CD14-positive monocyte (primary cell): ENCODE data around the gene PPFIA4. TPM values are rescaled to one million over a fixed set of nuclear protein-coding genes. Genes with fewer than 3 reads are reported as not detected.

Source experiments
- DNase-seq, 3 donors: peaks; one replicate each; pipeline ENCODE4 v3.0.0-alpha.2; 2011 to 2022
- H2AFZ ChIP-seq: 2 replicates; pipeline ENCODE4 v1.6.0; 2012; ENCODE audit warnings: mild to moderate bottlenecking, low read depth, low read length, inconsistent platforms; ENCODE audit not compliant: insufficient read depth, poor library complexity, severe bottlenecking
- H3K27ac ChIP-seq, 2 donors: 1 replicate in 1 of 2; 2 replicates in 1 of 2; pipeline ENCODE4 v1.5.1; 2012 to 2013; ENCODE audit warnings: low read length in 2 of 2, control low read depth in 1 of 2, inconsistent platforms in 1 of 2, low read depth in 1 of 2, mild to moderate bottlenecking in 1 of 2
- H3K27me3 ChIP-seq, 2 donors: one replicate each; pipeline versions ENCODE4 v1.6.0 to v1.6.1; 2011 to 2013; ENCODE audit warnings: low read length in 2 of 2; ENCODE audit not compliant: control insufficient read depth in 2 of 2, insufficient read depth in 2 of 2
- H3K36me3 ChIP-seq, 2 donors: replicated peaks in 1 of 2; 1 replicate in 1 of 2; 2 replicates in 1 of 2; pipeline versions ENCODE4 v1.5.1 to v1.6.1; 2012 to 2013; ENCODE audit warnings: low read length in 2 of 2, control low read depth in 1 of 2, inconsistent platforms in 1 of 2, mild to moderate bottlenecking in 1 of 2; ENCODE audit not compliant: insufficient read depth in 2 of 2, control insufficient read depth in 1 of 2
- H3K4me1 ChIP-seq, 2 donors: 1 replicate in 1 of 2; 2 replicates in 1 of 2; pipeline versions ENCODE4 v1.5.1 to v1.6.1; 2012 to 2013; ENCODE audit warnings: low read length in 2 of 2, control low read depth in 1 of 2, inconsistent platforms in 1 of 2, mild to moderate bottlenecking in 1 of 2, moderate library complexity in 1 of 2; ENCODE audit not compliant: insufficient read depth in 2 of 2, control insufficient read depth in 1 of 2
- H3K4me2 ChIP-seq: replicated peaks from 2 replicates; pipeline ENCODE3; 2012; ENCODE audit warnings: low read length, moderate library complexity, mild to moderate bottlenecking; ENCODE audit not compliant: poor library complexity, severe bottlenecking; ENCODE audit errors: extremely low read depth
- H3K4me3 ChIP-seq, 3 experiments: fragments of 200-600 bp in 1 of 3; sonication (generic) in 1 of 3; replicated peaks in 1 of 3; 1 replicate in 2 of 3; 2 replicates in 1 of 3; pipeline ENCODE4 v1.5.1; 2011 to 2013; ENCODE audit warnings: low read length in 3 of 3, mild to moderate bottlenecking in 3 of 3, control low read depth in 2 of 3, low read depth in 2 of 3, inconsistent platforms in 1 of 3, moderate library complexity in 1 of 3
- H3K79me2 ChIP-seq: 2 replicates; pipeline ENCODE4 v1.6.0; 2012; ENCODE audit warnings: mild to moderate bottlenecking, control low read depth, inconsistent platforms, low read length, moderate library complexity; ENCODE audit not compliant: insufficient read depth
- H3K9ac ChIP-seq: 2 replicates; pipeline ENCODE4 v1.6.0; 2017; ENCODE audit warnings: low read length, mild to moderate bottlenecking; ENCODE audit not compliant: insufficient read depth, poor library complexity, severe bottlenecking
- H3K9me3 ChIP-seq, 2 donors: replicated peaks in 1 of 2; 1 replicate in 1 of 2; 2 replicates in 1 of 2; pipeline versions ENCODE4 v1.5.1 to v1.6.1; 2012 to 2013; ENCODE audit warnings: low read length in 2 of 2, control low read depth in 1 of 2; ENCODE audit not compliant: control insufficient read depth in 1 of 2, insufficient read depth in 1 of 2
- H4K20me1 ChIP-seq: 2 replicates; pipeline ENCODE4 v1.6.0; 2012; ENCODE audit warnings: mild to moderate bottlenecking, low read length, control low read depth, moderate library complexity; ENCODE audit not compliant: insufficient read depth
- H3K27ac Mint-ChIP-seq, 7 donors: one replicate each; pipeline ENCODE4 v1.8.0; 2020; ENCODE audit warnings: mild to moderate bottlenecking in 7 of 7, mixed read lengths in 7 of 7, moderate library complexity in 6 of 7, inconsistent platforms in 2 of 7
- H3K27me3 Mint-ChIP-seq, 3 donors: one replicate each; pipeline ENCODE4 v1.8.0; 2021 to 2022; ENCODE audit warnings: low read depth in 3 of 3, mild to moderate bottlenecking in 3 of 3, mixed read lengths in 3 of 3, moderate library complexity in 3 of 3, inconsistent platforms in 1 of 3
- H3K36me3 Mint-ChIP-seq, 2 donors: one replicate each; pipeline ENCODE4 v1.8.0; 2020; ENCODE audit warnings: mixed read lengths in 2 of 2, inconsistent platforms in 1 of 2, mild to moderate bottlenecking in 1 of 2
- H3K4me1 Mint-ChIP-seq: one replicate; pipeline ENCODE4 v1.8.0; 2020; ENCODE audit warnings: mild to moderate bottlenecking, mixed read lengths
- H3K4me3 Mint-ChIP-seq, 2 donors: one replicate each; pipeline ENCODE4 v1.8.0; 2020; ENCODE audit warnings: mild to moderate bottlenecking in 2 of 2, mixed read lengths in 2 of 2, moderate library complexity in 1 of 2
- H3K9me3 Mint-ChIP-seq, 7 donors: one replicate each; pipeline ENCODE4 v1.8.0; 2020 to 2022; ENCODE audit warnings: mixed read lengths in 7 of 7, mild to moderate bottlenecking in 6 of 7, moderate library complexity in 6 of 7, inconsistent platforms in 2 of 7
- CTCF ChIP-seq: fragments of 200-600 bp; IDR thresholded peaks from one replicate; pipeline ENCODE4 v1.8.0; 2022; ENCODE audit warnings: antibody characterized with exemption, mild to moderate bottlenecking
- WGBS: methylation state at CpG from one replicate; pipeline ENCODE4 v1.1.5; 2013; ENCODE audit warnings: missing lambda C conversion rate; ENCODE audit not compliant: insufficient coverage; 5-methylcytosine and 5-hydroxymethylcytosine counted together
- intact Hi-C, 2 donors: fragments of 100-400 bp; cut with micrococcal nuclease; formaldehyde crosslinking; loops; one replicate each; pipeline versions ENCODE4 v1.15.0 to v1.15.1; 2023
- polyA plus RNA-seq, 3 donors: library from polyadenylated mRNA; depleted of rRNA in 1 of 3; unstranded in 2 of 3; stranded (reverse) in 1 of 3; fragments of 300-500 nt in 2 of 3; fragments of >200 nt in 1 of 3; fragmentation: Illumina TruSeq in 2 of 3; gene quantifications; 1 replicate in 2 of 3; 2 replicates in 1 of 3; pipeline ENCODE4 v1.2.3, GENCODE V29; 2012 to 2021

PPFIA4 gene
- polyA plus RNA-seq, 3 donors, result 0.52 to 1.0 (median 0.97) TPM

DNA sequence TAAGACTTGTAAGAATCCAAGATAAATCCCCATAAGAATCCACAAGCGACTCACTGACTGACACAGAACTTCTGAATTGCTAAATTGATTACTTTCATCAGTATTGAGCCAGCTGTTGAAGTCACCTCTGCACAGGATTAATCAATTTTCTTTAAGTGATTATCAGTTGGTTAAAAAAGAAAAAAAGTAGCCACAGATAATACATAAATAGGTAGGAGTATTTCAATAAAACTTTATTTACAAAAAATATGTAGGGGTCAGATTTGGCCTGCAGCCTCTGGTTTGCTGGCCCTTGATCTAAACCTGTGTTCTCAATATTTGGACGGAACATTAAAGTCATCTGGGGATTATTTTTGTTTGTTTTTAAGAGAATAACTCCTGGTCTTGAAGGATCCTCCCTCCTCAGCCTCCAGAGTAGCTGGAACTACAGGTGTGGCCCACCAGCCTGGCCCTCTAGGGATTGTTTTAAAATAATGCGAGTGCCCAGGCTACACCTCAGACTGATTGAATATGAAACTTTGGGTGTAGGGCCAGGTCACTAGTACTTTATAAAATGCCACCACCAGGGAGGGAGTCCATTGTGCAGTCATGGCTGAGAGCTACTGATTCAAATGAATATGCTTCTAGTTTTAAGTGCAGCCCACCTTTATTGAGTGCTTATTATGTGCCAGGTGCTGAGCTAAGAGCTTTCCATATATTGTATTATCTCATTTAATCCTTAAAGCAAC lies 25.9 kb upstream of the PPFIA4 start:
- Mint-ChIP-seq H3K27me3 (no peaks in the 10 kb centered on the region), H3K9me3 (peaks cover 0 to under 1% (median 0%) of the 10 kb centered on the region in 7 donors), H3K4me1 (peaks cover 9% of the 10 kb centered on the region), H3K4me3 (no peak overlapping the region), H3K27ac (no peak overlapping the region), H3K36me3 (no peaks in the 10 kb centered on the region)
- Histone ChIP-seq H3K4me1 (peaks cover 3 to 6% of the 10 kb centered on the region in 2 donors), H4K20me1 (no peaks in the 10 kb centered on the region), H3K4me2 (no peak overlapping the region), H3K4me3 (no peak overlapping the region), H3K79me2 (no peaks in the 10 kb centered on the region), H3K9ac (no peak overlapping the region), H3K36me3 (no peaks in the 10 kb centered on the region), H2AFZ (no peak overlapping the region), H3K9me3 (no peaks in the 10 kb centered on the region), H3K27ac (no peak overlapping the region), H3K27me3 (no peaks in the 10 kb centered on the region)
- TF ChIP-seq CTCF, result no peak
- DNase-seq, result no peak
- intact Hi-C loops, result loop anchor here in 1 of 2 donors (10.0 kb wide), 1 partner anchor 46 kb away; the partner anchor contains the start of gene ADIPOR1
- no CpG with 5 or more reads among the region's 3 CpGs for WGBS

DNA sequence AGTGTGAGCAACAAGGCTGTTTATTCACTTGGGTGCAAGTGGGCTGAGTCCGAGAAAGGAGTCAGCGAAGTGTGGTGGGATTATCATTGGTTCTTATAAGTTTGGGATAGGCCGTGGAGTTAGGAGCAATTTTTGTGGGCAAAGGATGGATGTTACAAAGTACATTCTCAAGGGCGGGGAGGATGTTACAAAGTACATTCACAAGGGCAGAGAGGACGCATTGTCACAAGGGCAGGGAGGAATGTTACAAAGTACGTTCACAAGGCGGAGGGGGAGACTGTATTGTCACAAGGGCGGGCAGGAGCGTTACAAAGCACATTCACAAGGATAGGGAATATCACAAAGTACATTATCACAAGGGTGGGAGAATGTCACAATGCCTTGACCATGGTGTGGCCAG lies 24.3 kb upstream of the PPFIA4 start:
- no peak overlapping the region for H3K4me3 Mint-ChIP-seq
- no peak overlapping the region for H3K4me2 ChIP-seq
- H3K27me3 ChIP-seq, result no peaks in the 10 kb centered on the region
- no peaks in the 10 kb centered on the region for H3K79me2 ChIP-seq
- no peaks in the 10 kb centered on the region for H3K36me3 ChIP-seq
- no peak for DNase-seq
- H2AFZ ChIP-seq, result no peak overlapping the region
- H3K9ac ChIP-seq, result no peak overlapping the region
- TF ChIP-seq CTCF, result no peak
- intact Hi-C loops, result loop anchor here in 1 of 2 donors (10.0 kb wide), 1 partner anchor 47 kb away; the partner anchor contains the start of gene ADIPOR1
- no peaks in the 10 kb centered on the region for H3K9me3 ChIP-seq
- peaks cover 12 to 16% of the 10 kb centered on the region in 2 donors for H3K4me1 ChIP-seq
- H4K20me1 ChIP-seq, result no peaks in the 10 kb centered on the region
- no peaks in the 10 kb centered on the region for H3K36me3 Mint-ChIP-seq
- 98% methylated on average over 4 of the region's 9 CpGs for WGBS
- H3K4me1 Mint-ChIP-seq, result peaks cover 18% of the 10 kb centered on the region
- H3K27ac ChIP-seq, result no peak overlapping the region
- peak overlapping the region in 1 of 7 donors; percentile 2 for H3K27ac Mint-ChIP-seq
- peaks cover 0 to under 1% (median 0%) of the 10 kb centered on the region in 3 donors for H3K27me3 Mint-ChIP-seq
- no peak overlapping the region for H3K4me3 ChIP-seq
- H3K9me3 Mint-ChIP-seq, result peaks cover 0 to 2% (median 0%) of the 10 kb centered on the region in 7 donors
